Heart left ventricle (tissue), 13 donors: Measurements from ENCODE around the gene ITK.

Source experiments
- CTCF ChIP-seq, 12 donors: fragments of 200-600 bp; sonication (generic) in 4 of 12; IDR thresholded peaks; one replicate each; pipeline versions ENCODE4 v1.5.0 to v1.8.0; 2018 to 2022; ENCODE audit warnings: antibody characterized with exemption in 12 of 12, mild to moderate bottlenecking in 5 of 12
- POLR2A ChIP-seq, 2 donors: fragments of 450-650 bp; IDR thresholded peaks; one replicate each; pipeline ENCODE4 v1.6.1; 2017; ENCODE audit warnings: antibody characterized with exemption in 2 of 2, mild to moderate bottlenecking in 2 of 2, moderate library complexity in 2 of 2
- donor health status: ischemic (EF 13 %, LVEDD 7.1; RV severe dilation, severe dysfunction).
- donor health status: DM: no; HTN: yes; CAD: no.
- donor health status: DM: no; HTN: no; CAD: no.
- donor health status: ischemic (EF 25% LVEDD 6.9; RV normal size, moderate dysfunction).
- donor health status: ischemic (EF 25% LVEDD 5.7; RV mildly dilated, moderate dysfunction).
- donor health status: ischemic (EF 35%, LVEDD 5.7; RV mildly dilated, moderate dysfunction).
- donor health status: nonischemic (EF 11% LVEDD 7.7; RV severe dilation, severe dysfunction).
- donor health status: DM: yes; HTN: yes; CAD: no.
- donor health status: PGD.
- donor health status: ischemic (EF 29% LVEDD 5.4; RV normal size, mild dysfunction).
- donor health status: nonischemic (EF 23%, LVEDD 6.1; RV moderate dilation, normal function).

- TF ChIP-seq CTCF (IDR thresholded peaks at IDR 0.05) (no peak), POLR2A (IDR thresholded peaks at IDR 0.05) (no peak)
Observed at GRCh38 chr5:157165668-157166067, 15.0 kb upstream of the ITK start.
